SU-DHL-6 (cell line): ENCODE measurements around the gene KCTD1.

Experiments
- H2AFZ ChIP-seq: fragments of 200-600 bp; sonication (generic); 2 replicates; pipeline ENCODE4 v1.6.1; 2014; ENCODE audit warnings: low read depth, mild to moderate bottlenecking, moderate library complexity, mixed read lengths, antibody characterized with exemption, low read length; ENCODE audit not compliant: severe bottlenecking
- H3F3A ChIP-seq: fragments of 200-600 bp; shearing (Covaris generic); 2 replicates; pipeline ENCODE4 v1.6.0; 2016; ENCODE audit warnings: antibody characterized with exemption, mild to moderate bottlenecking; ENCODE audit not compliant: insufficient read depth
- H3K27ac ChIP-seq: fragments of 200-600 bp; sonication (generic); 2 replicates; pipeline ENCODE4 v1.5.1; 2016; ENCODE audit warnings: low read depth, mild to moderate bottlenecking, low read length, moderate library complexity, mixed read lengths
- H3K27me3 ChIP-seq: fragments of 200-600 bp; sonication (generic), shearing (Covaris generic); 2 replicates; pipeline ENCODE4 v1.6.0; 2014; ENCODE audit warnings: mild to moderate bottlenecking, low read length
- H3K36me3 ChIP-seq: fragments of 200-600 bp; sonication (generic); 2 replicates; pipeline ENCODE4 v1.6.1; 2014; ENCODE audit warnings: mild to moderate bottlenecking, low read length, mixed read lengths
- H3K4me2 ChIP-seq: fragments of 300-600, 200-600 bp; shearing (Covaris generic), sonication (generic); 2 replicates; pipeline ENCODE4 v1.6.0; 2014; ENCODE audit warnings: low read length, low read depth, mild to moderate bottlenecking; ENCODE audit not compliant: poor library complexity, severe bottlenecking
- H3K4me3 ChIP-seq: fragments of 200-600 bp; sonication (generic); 2 replicates; pipeline ENCODE4 v1.5.1; 2014; ENCODE audit warnings: antibody characterized with exemption, low read length, mild to moderate bottlenecking, mixed read lengths; ENCODE audit not compliant: insufficient read depth, poor library complexity, severe bottlenecking
- H3K79me2 ChIP-seq: fragments of 200-600 bp; sonication (generic); 2 replicates; pipeline ENCODE4 v1.6.1; 2014; ENCODE audit warnings: mild to moderate bottlenecking, low read length, moderate library complexity; ENCODE audit not compliant: insufficient read depth
- H3K9ac ChIP-seq: fragments of 200-600 bp; sonication (generic); 2 replicates; pipeline ENCODE4 v1.7.0; 2014; ENCODE audit warnings: mild to moderate bottlenecking, low read length
- H3K9me2 ChIP-seq: fragments of 200-600 bp; sonication (generic); replicated peaks from 2 replicates; pipeline ENCODE4 v1.6.1; 2014; ENCODE audit warnings: low read length; ENCODE audit not compliant: insufficient read depth
- H3K9me3 ChIP-seq: fragments of 200-600 bp; sonication (generic); 2 replicates; pipeline ENCODE4 v1.6.1; 2014; ENCODE audit warnings: low read length, mixed read lengths; ENCODE audit not compliant: insufficient read depth
- H4K20me1 ChIP-seq: fragments of 200-600 bp; sonication (generic); 2 replicates; pipeline ENCODE4 v1.6.1; 2014; ENCODE audit warnings: low read depth, mild to moderate bottlenecking, antibody characterized with exemption, low read length, moderate library complexity, mixed read lengths
- CTCF ChIP-seq: fragments of 200-600 bp; sonication (generic); IDR thresholded peaks from one replicate; pipeline ENCODE4 v1.5.1; 2017; ENCODE audit warnings: antibody characterized with exemption, mild to moderate bottlenecking, low read length, moderate library complexity; ENCODE audit not compliant: insufficient read depth, poor library complexity, severe bottlenecking
- EZH2phosphoT487 ChIP-seq: fragments of 200-600 bp; sonication (generic), shearing (Covaris generic); conservative IDR thresholded peaks from 2 replicates; pipeline ENCODE4 v1.6.1; 2018; ENCODE audit warnings: mild to moderate bottlenecking, antibody characterized with exemption, low read length, moderate library complexity, mixed read lengths

KCTD1 gene

GRCh38 chr18:26421931-26422330, 126.4 kb downstream of the KCTD1 start:
- no peak overlapping the region for H3K27ac ChIP-seq
- H3K27me3 ChIP-seq: no peaks in the 10 kb centered on the region
- no peaks in the 10 kb centered on the region for H3K9me2 ChIP-seq
- no peaks in the 10 kb centered on the region for H3K36me3 ChIP-seq
- H3K9ac ChIP-seq: no peak overlapping the region
- no peaks in the 10 kb centered on the region for H3K79me2 ChIP-seq
- H4K20me1 ChIP-seq: no peaks in the 10 kb centered on the region
- no peaks in the 10 kb centered on the region for H3K9me3 ChIP-seq
- no peak overlapping the region for H2AFZ ChIP-seq
- TF ChIP-seq CTCF (no peak), EZH2phosphoT487 (no peak)
- no peak overlapping the region for H3K4me2 ChIP-seq
- H3F3A ChIP-seq: no peaks in the 10 kb centered on the region
- no peak overlapping the region for H3K4me3 ChIP-seq

GRCh38 chr18:26421503-26421902, 126.8 kb downstream of the KCTD1 start:
- no peaks in the 10 kb centered on the region for H4K20me1 ChIP-seq

GRCh38 chr18:26419746-26420145, 128.6 kb downstream of the KCTD1 start:
- no peak overlapping the region for H2AFZ ChIP-seq
- H3K4me2 ChIP-seq: no peak overlapping the region
- no peaks in the 10 kb centered on the region for H4K20me1 ChIP-seq
- no peaks in the 10 kb centered on the region for H3F3A ChIP-seq
- no peak overlapping the region for H3K27ac ChIP-seq
- H3K79me2 ChIP-seq: no peaks in the 10 kb centered on the region
- no peaks in the 10 kb centered on the region for H3K9me3 ChIP-seq
- no peak overlapping the region for H3K4me3 ChIP-seq
- H3K27me3 ChIP-seq: no peaks in the 10 kb centered on the region
- H3K36me3 ChIP-seq: no peaks in the 10 kb centered on the region
- TF ChIP-seq EZH2phosphoT487: no peak
- no peak for TF ChIP-seq CTCF
- H3K9ac ChIP-seq: no peak overlapping the region
- no peaks in the 10 kb centered on the region for H3K9me2 ChIP-seq

More at GRCh38 chr18:26421503-26421902, 126.8 kb downstream of the KCTD1 start:
- Histone ChIP-seq H3K27ac (no peak overlapping the region), H3K79me2 (no peaks in the 10 kb centered on the region), H3K4me3 (no peak overlapping the region), H3K36me3 (no peaks in the 10 kb centered on the region), H3K27me3 (no peaks in the 10 kb centered on the region), H2AFZ (no peak overlapping the region), H3K9ac (no peak overlapping the region), H3F3A (no peaks in the 10 kb centered on the region), H3K9me2 (no peaks in the 10 kb centered on the region), H3K9me3 (no peaks in the 10 kb centered on the region), H3K4me2 (no peak overlapping the region)
- TF ChIP-seq CTCF (no peak), EZH2phosphoT487 (no peak)

GRCh38 chr18:26418225-26418624, 130.1 kb downstream of the KCTD1 start:
- Histone ChIP-seq H4K20me1 (no peaks in the 10 kb centered on the region), H3K36me3 (no peaks in the 10 kb centered on the region), H2AFZ (no peak overlapping the region), H3K9ac (no peak overlapping the region), H3K4me3 (no peak overlapping the region), H3K79me2 (no peaks in the 10 kb centered on the region), H3F3A (no peaks in the 10 kb centered on the region), H3K9me3 (no peaks in the 10 kb centered on the region), H3K4me2 (no peak overlapping the region), H3K27ac (no peak overlapping the region), H3K9me2 (no peaks in the 10 kb centered on the region), H3K27me3 (no peaks in the 10 kb centered on the region)
- no peak for TF ChIP-seq CTCF
- no peak for TF ChIP-seq EZH2phosphoT487
